Measurements from ENCODE around the gene POGLUT3.

Gene POGLUT3

GRCh38 chr11:108474664-108475463 is 23.3 kb downstream of the POGLUT3 start (continued):
- TF ChIP-seq ZNF169 (tag by site-specific recombination; IDR thresholded peaks at IDR 0.05), result no peak
- no peak for TF ChIP-seq ZNF274 (IDR thresholded peaks at IDR 0.05; ENCODE audit: low read length)
- TF ChIP-seq ZNF274 (tag by site-specific recombination; IDR thresholded peaks at IDR 0.05; ENCODE audit: borderline replicate concordance), result no peak

GRCh38 chr11:108472681-108473080 is 25.5 kb downstream of the POGLUT3 start:
- Histone ChIP-seq H3K36me3 (ENCODE audit: control insufficient read depth in 2 of 2, insufficient read depth in 1 of 2, low read length in 2 of 2) (peaks cover 5 to 47% of the 10 kb centered on the region in 2 experiments; a peak in 2 of 3 replicates), H3K4me1 (ENCODE audit: control insufficient read depth, insufficient read depth, low read length) (no peaks in the 10 kb centered on the region), H3K9me3 (ENCODE audit: control insufficient read depth, insufficient read depth, low read depth, low read length) (no peaks in the 10 kb centered on the region), H3K4me3 (ENCODE audit: low read depth, low read length) (no peak overlapping the region), H3K27ac (ENCODE audit: extremely low read depth, low read depth, low read length) (no peak overlapping the region)
- ChIA-PET POLR2A (no interaction called here), CTCF (no interaction called here)
- no peak for TF ChIP-seq ZNF549 (tag by site-specific recombination; IDR thresholded peaks at IDR 0.05)
- no peak for TF ChIP-seq FEZF1 (tag by site-specific recombination; IDR thresholded peaks at IDR 0.05)
- TF ChIP-seq GLIS1 (tag by site-specific recombination; IDR thresholded peaks at IDR 0.05), result no peak
- TF ChIP-seq ZNF529 (tag by site-specific recombination; IDR thresholded peaks at IDR 0.05; ENCODE audit: insufficient replicate concordance), result no peak
- TF ChIP-seq ZSCAN4 (tag by site-specific recombination; IDR thresholded peaks at IDR 0.05), result no peak
- no peak for TF ChIP-seq ZBTB11 (tag by site-specific recombination; conservative IDR thresholded peaks at IDR 0.05; ENCODE audit: low read depth)
- no peak for TF ChIP-seq SETDB1 (IDR thresholded peaks at IDR 0.05; ENCODE audit: insufficient read length, low read length)
- TF ChIP-seq SP2 (tag by site-specific recombination; IDR thresholded peaks at IDR 0.05), result no peak
- TF ChIP-seq ZNF707 (tag by site-specific recombination; IDR thresholded peaks at IDR 0.05), result no peak
- no peak for TF ChIP-seq WT1 (tag by site-specific recombination; IDR thresholded peaks at IDR 0.05)
- TF ChIP-seq ZNF114 (tag by site-specific recombination; IDR thresholded peaks at IDR 0.05), result no peak
- no peak for TF ChIP-seq ZNF169 (tag by site-specific recombination; IDR thresholded peaks at IDR 0.05)
- no peak for TF ChIP-seq ELK4 (IDR thresholded peaks at IDR 0.05; ENCODE audit: borderline replicate concordance, low read depth, low read length)
- no peak for TF ChIP-seq ZNF138 (tag by site-specific recombination; IDR thresholded peaks at IDR 0.05; ENCODE audit: borderline replicate concordance)
- TF ChIP-seq ZBTB8A (tag by site-specific recombination; IDR thresholded peaks at IDR 0.05), result no peak
- no peak for TF ChIP-seq ZBTB10 (tag by site-specific recombination; IDR thresholded peaks at IDR 0.05)
- no peak for TF ChIP-seq ZNF626 (tag by site-specific recombination; IDR thresholded peaks at IDR 0.05)
- no peak for TF ChIP-seq PRDM2 (tag by site-specific recombination; IDR thresholded peaks at IDR 0.05; ENCODE audit: borderline replicate concordance)

Measured in HEK293 (cell line).